Measurements from ENCODE around the gene IZUMO2. TPM values are rescaled to one million over a fixed set of nuclear protein-coding genes. Genes with fewer than 3 reads are reported as not detected.
A peak's percentile ranks its signal among the peaks of the same experiment; 100 is the strongest.

Gene IZUMO2
- total RNA-seq: not detected

DNA sequence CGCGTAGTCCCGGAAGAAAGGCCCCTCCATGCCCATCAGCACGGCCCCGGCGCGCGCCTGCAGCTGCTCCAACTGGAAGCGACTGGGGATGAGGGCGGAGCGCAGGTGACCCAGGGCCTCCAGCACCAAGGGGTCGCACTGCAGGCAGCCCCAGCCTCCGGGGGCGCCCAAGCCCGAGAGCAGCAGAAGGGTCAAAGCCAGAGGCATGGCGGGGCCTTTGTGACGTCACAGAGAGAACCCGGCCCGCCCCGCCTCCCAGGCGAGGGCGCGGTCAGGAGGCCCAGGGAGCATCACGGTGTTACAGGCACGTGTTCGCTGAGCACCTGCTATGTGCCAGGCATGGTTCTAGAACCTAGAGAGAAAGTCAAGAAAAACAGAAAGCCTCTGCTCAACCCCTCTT lies at the start of gene IZUMO2:
TSS of gene IZUMO2 (minus strand) at position 294 of the 400 bp plus-strand sequence. CDS start at position 207, 87 bp downstream.
- WGBS, 2 donors: 12 to 13% methylated on average over 13 to 26 of the region's 26 CpGs
- no peaks in the 10 kb centered on the region for H3K27me3 ChIP-seq
- H3K4me1 ChIP-seq: no peaks in the 10 kb centered on the region
- peaks cover 0 to 5% (median 0%) of the 10 kb centered on the region in 3 donors for H3K9me3 ChIP-seq
- intact Hi-C loops (cut with DNase I): no loop called here
- H3K27ac ChIP-seq: no peak within 1 kb of the TSS
- H3K4me3 ChIP-seq: no peak within 1 kb of the TSS
- no peak for DNase-seq
- no peaks in the 10 kb centered on the region for H3K36me3 ChIP-seq (replicated peaks in 1 of 2; ENCODE audit: insufficient read depth in 1 of 2, low read depth in 2 of 2)
- no peak for TF ChIP-seq POLR2A (IDR thresholded peaks at IDR 0.05)
- no peak for TF ChIP-seq CTCF (IDR thresholded peaks at IDR 0.05)
- no peak for ATAC-seq

DNA sequence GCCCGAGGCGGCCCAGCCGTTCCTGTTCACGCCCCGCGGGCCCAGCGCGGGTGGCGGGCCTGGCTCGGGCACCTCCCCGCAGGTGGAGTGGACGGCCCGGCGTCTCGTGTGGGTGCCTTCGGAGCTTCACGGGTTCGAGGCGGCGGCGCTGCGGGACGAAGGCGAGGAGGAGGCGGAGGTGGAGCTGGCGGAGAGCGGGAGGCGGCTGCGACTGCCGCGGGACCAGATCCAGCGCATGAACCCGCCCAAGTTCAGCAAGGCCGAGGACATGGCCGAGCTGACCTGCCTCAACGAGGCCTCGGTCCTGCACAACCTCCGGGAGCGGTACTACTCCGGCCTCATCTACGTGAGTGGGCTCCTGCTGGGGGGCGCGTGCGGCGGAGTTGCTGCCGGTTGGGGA lies 47.3 kb upstream of the IZUMO2 start:
- Histone ChIP-seq H3K27me3 (no peaks in the 10 kb centered on the region), H3K27ac (no peak overlapping the region), H3K4me1 (peaks cover 15% of the 10 kb centered on the region), H3K4me3 (no peak overlapping the region), H3K36me3 (replicated peaks in 1 of 2; ENCODE audit: insufficient read depth in 1 of 2, low read depth in 2 of 2) (no peaks in the 10 kb centered on the region), H3K9me3 (no peaks in the 10 kb centered on the region)
- TF ChIP-seq POLR2A (IDR thresholded peaks at IDR 0.05) (no peak), CTCF (IDR thresholded peaks at IDR 0.05) (no peak)
- no peak for ATAC-seq
- no peak for DNase-seq
- 96 to 97% methylated on average over 20 to 45 of the region's 46 CpGs for WGBS, 2 donors
- intact Hi-C loops (cut with DNase I): no loop called here

- ATAC-seq: no peak
- WGBS, 2 donors: 89 to 94% methylated on average over 7 of the region's 7 CpGs
- intact Hi-C loops (cut with DNase I): no loop called here
- TF ChIP-seq CTCF (IDR thresholded peaks at IDR 0.05): no peak
- TF ChIP-seq POLR2A (IDR thresholded peaks at IDR 0.05): no peak
- Histone ChIP-seq H3K27ac (no peak overlapping the region), H3K27me3 (no peaks in the 10 kb centered on the region), H3K9me3 (no peaks in the 10 kb centered on the region), H3K4me3 (no peak overlapping the region), H3K36me3 (replicated peaks in 1 of 2; ENCODE audit: insufficient read depth in 1 of 2, low read depth in 2 of 2) (no peaks in the 10 kb centered on the region), H3K4me1 (peaks cover 23% of the 10 kb centered on the region)
- DNase-seq: no peak
Observed at GRCh38 chr19:50209131-50209530, 46.0 kb upstream of the IZUMO2 start.

- DNase-seq (no peak), ATAC-seq (no peak)
- 62 to 86% methylated on average over 2 of the region's 2 CpGs for WGBS, 2 donors
- intact Hi-C loops (cut with DNase I): no loop called here
- Histone ChIP-seq H3K4me1 (peaks cover 34% of the 10 kb centered on the region), H3K27ac (no peak overlapping the region), H3K9me3 (no peaks in the 10 kb centered on the region), H3K4me3 (no peak overlapping the region), H3K27me3 (no peaks in the 10 kb centered on the region), H3K36me3 (replicated peaks in 1 of 2; ENCODE audit: insufficient read depth in 1 of 2, low read depth in 2 of 2) (no peaks in the 10 kb centered on the region)
- no peak for TF ChIP-seq CTCF (IDR thresholded peaks at IDR 0.05)
- no peak for TF ChIP-seq POLR2A (IDR thresholded peaks at IDR 0.05)
Observed at GRCh38 chr19:50207730-50208129, 44.6 kb upstream of the IZUMO2 start.

DNA sequence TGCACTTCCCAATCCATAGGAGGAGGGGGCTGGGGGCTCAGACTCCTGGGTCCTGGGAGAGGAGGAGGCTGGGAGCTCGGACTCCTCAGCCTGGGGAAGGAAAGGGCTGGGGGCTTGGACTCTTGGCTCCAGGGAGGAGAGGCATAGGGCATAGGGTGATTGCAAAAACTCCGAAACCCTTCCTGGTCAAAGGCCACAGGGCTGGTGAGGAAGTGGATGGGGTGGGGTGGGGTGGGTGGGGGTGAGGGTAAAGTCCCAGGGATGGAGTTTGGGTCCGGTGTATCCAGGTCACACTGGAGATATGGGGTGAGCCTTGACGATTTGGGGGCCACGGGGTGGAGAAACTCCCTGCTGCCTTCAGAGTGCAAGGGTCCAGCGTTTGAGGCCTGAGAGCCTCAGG lies 43.1 kb upstream of the IZUMO2 start:
- TF ChIP-seq CTCF (IDR thresholded peaks at IDR 0.05): no peak
- 54 to 61% methylated on average over 6 of the region's 6 CpGs for WGBS, 2 donors
- no peak overlapping the region for H3K4me3 ChIP-seq
- no peaks in the 10 kb centered on the region for H3K36me3 ChIP-seq (replicated peaks in 1 of 2; ENCODE audit: insufficient read depth in 1 of 2, low read depth in 2 of 2)
- no peak for ATAC-seq
- intact Hi-C loops (cut with DNase I): no loop called here
- no peaks in the 10 kb centered on the region for H3K27me3 ChIP-seq
- H3K4me1 ChIP-seq: peaks cover 34% of the 10 kb centered on the region
- H3K9me3 ChIP-seq: no peaks in the 10 kb centered on the region
- DNase-seq: no peak
- H3K27ac ChIP-seq: peak overlapping the region; percentile 77 to 96 (median 90)

Data from body of pancreas (tissue), 4 donors.